ENCODE results near the gene TFAP2E.

GRCh38 chr1:35603941-35604340, 30.8 kb downstream of the TFAP2E start:
- TF ChIP-seq CTCF (IDR thresholded peaks at IDR 0.05) (no peak), EP300 (IDR thresholded peaks at IDR 0.05) (no peak), POLR2AphosphoS5 (IDR thresholded peaks at IDR 0.05) (no peak), POLR2A (IDR thresholded peaks at IDR 0.05) (no peak)

Data from suprapubic skin (tissue), 4 donors.